ENCODE data around the gene RAPGEF4.

RAPGEF4 gene

DNA sequence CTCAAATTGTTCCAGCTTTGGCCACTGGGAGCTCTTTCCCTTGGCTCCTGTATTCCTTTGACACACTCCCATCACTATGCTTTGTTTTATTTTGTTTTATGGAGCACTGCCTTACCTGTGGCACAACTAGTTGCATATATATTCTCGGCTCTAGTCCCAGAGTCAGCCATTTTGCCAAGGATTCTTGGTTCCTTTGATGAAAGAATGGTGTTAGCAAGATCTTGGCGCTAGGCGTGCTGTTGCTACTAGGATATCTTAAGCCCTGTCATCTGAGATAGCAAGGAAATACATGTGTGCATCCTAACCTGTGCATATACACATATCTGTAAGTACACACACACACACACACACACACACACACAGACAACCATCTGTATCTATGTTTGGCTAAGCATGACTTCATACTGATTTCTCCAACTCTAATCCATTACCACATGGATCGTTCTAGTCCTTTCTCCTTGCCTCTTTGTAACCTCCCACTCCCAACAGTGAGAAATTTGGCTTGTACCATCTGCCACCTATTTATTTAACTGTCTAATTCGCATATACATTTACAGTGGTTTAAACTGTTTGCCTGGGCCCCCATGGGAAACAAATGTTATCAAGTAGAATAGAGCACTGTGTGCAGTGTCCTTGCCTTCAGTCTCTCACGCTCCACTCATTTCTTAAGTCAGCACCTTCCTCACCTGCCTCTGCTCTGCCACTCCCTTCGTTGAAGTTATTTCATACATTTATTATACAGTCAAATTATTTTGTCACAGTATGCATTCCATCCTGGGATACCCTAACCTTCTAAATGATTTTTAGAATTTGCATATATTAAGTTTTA lies 202.5 kb downstream of the RAPGEF4 start:
- TF ChIP-seq POLR2A (IDR thresholded peaks at IDR 0.05; ENCODE audit: low read depth, low read length) = no peak
- FAIRE-seq (no peak), DNase-seq (ENCODE audit: insufficient read length, low spot score) (no peak)

DNA sequence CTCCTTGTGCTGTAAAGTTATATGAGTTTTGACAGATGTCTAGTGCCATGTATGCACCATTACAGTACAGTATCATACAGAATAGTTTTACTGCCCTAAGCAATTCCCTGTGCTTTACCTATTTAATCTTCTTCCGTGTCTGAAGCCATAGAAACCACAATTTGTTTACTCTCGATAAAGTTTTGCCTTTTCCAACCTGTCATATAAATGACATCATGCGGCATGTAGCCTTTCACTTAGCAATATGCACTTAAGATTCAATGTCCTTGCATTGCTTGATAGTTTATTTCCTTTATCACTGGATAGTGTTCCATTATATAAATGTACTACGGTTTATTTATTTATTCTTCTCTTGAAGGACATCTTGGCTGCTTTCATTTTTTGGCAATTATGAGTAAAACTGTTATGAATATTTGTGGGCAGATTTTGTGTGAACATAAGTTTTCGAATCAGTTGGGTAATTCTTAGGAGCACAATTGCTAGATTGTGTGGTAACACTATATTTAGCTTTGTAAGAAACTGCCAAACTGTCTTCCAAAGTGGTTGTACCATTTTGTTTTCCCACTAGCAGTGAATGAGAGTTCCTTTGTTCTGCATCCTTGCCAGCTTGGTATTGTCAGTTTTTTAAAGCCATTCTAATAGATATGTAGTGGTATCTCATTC lies 203.2 kb downstream of the RAPGEF4 start:
- FAIRE-seq (no peak), DNase-seq (ENCODE audit: insufficient read length, low spot score) (no peak)
- TF ChIP-seq POLR2A (IDR thresholded peaks at IDR 0.05; ENCODE audit: low read depth, low read length) = no peak

DNA sequence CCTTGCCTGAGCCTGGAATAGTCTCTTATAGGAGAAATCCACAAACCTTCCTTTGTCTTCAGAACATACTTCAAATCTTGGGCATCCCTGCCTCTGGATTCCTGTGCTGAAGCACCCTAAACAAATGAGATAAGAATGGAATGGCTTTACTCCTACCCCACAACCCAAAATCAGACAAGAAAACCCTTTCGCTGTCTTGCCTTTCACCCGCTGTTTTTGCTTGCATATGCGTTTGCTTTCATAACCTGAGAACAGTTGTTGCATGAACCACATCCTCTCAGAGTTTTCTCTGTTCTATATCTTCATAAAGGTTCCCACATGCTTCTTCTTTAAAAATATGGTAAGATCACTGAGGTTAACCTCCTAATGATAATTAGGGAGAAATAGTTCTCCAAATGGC lies 207.9 kb downstream of the RAPGEF4 start:
- TF ChIP-seq POLR2A (IDR thresholded peaks at IDR 0.05; ENCODE audit: low read depth, low read length) = no peak
- FAIRE-seq = no peak
- DNase-seq (ENCODE audit: insufficient read length, low spot score) = no peak

DNA sequence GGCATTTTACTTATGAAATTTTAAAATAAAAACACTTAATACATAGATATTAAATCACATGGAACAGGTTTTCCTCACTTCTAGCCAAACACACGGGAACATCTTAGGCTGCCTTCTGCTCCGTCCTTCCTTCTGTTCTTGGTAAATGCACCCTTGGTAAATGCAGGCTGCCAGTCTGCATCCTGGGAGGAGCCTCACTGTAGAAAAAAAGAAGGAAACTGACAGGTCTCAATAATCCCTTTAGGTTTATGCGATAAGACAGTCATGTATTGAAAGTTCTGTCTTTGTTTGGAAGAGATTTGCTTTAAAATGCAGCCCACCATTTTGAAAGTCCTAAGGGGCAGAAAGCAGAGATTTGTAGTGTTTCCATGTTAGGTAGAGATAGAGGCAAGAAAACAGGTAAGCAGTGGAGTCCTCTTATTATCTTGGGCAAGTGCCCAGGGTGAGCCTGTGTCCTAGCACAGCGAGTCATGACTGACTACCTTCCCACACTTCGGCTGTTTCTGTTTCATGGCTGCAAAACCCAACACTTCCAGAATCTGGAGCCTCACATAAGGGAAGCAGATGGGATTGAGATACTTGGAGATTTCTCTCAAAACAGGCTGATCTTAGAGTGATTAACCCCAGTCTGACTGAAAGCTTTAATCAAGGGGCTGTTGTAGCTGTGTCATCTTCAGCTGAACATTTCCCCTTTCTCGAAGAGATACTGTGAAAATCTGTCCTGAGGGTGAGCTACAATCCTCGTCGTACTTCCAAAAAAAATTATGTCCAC lies 208.6 kb downstream of the RAPGEF4 start:
- no peak for TF ChIP-seq POLR2A (IDR thresholded peaks at IDR 0.05; ENCODE audit: low read depth, low read length)
- DNase-seq (ENCODE audit: insufficient read length, low spot score) (no peak), FAIRE-seq (peak; percentile 53)

DNA sequence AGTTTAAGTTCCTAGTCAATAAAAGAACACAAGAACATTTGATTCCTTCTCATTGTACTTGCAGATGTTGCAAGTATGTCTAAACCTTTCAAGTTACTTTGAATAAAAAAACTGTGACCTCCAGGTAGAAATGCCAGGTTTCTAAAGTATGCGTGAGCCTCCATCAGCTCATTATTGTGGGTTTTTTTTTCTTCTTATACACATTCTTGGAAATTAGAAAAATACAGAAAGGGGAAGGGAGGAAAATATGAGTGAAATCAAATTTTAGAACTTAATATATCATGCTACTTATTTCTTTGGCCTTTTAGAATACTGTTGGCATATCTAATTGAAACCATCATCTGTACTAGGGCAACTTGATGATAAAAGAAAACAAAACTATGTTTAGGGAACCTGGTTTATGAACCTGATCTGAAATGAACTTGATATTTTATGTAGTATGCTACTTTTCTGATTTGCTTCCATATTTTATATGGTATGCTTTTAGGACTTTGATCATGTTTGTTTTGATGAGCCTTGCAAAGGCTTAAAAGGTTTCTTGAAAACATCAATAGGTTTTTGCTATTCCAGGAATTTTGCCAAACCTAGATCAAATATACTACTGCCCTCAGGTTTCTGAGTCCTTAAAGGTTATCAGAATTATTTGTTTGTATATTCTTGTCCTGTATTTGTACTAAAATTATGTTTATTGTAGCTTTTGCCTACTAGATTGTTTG lies 209.3 kb downstream of the RAPGEF4 start:
- no peak for TF ChIP-seq POLR2A (IDR thresholded peaks at IDR 0.05; ENCODE audit: low read depth, low read length)
- DNase-seq (ENCODE audit: insufficient read length, low spot score) (no peak), FAIRE-seq (no peak)

DNA sequence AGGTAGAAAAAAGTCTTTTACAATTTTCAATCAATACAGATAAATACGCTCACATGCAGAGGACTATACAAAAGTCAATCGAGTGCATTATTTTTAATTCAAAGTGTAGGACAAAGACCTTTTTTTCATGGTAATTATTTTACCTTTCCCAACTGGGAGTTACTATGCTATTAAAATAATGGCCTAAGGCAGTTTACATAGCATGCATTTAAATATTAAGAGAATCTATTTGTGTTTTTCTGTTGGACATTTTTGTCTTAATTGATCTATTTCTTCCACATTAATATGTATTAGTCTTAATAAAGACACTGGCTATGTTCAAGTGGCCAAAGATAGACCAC lies 209.8 kb downstream of the RAPGEF4 start:
- FAIRE-seq (no peak), DNase-seq (ENCODE audit: insufficient read length, low spot score) (no peak)
- no peak for TF ChIP-seq POLR2A (IDR thresholded peaks at IDR 0.05; ENCODE audit: low read depth, low read length)

GRCh38 chr2:172947461-172948153 lies 212.0 kb downstream of the RAPGEF4 start:
- FAIRE-seq (peak; percentile 36), DNase-seq (ENCODE audit: insufficient read length, low spot score) (no peak)
- TF ChIP-seq POLR2A (IDR thresholded peaks at IDR 0.05; ENCODE audit: low read depth, low read length) = no peak

DNA sequence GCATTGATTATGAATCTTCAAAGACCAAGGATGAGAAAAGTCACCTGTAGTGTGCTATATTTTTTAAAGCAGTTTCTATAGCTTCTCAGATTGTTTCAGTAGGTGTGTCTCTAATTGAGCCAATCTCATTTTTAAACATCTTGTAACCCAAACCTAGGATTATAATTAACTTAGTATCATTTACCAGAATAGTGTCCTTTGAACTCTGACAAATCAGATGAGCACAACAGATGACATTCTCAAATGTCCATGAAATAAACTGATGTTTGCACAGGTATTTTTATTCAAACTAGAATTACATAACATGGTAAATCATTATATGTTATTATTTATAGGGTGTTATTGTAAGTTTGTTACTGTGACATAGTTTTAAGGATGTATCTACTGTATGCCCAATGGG lies 213.9 kb downstream of the RAPGEF4 start:
- FAIRE-seq = no peak
- no peak for DNase-seq (ENCODE audit: insufficient read length, low spot score)
- no peak for TF ChIP-seq POLR2A (IDR thresholded peaks at IDR 0.05; ENCODE audit: low read depth, low read length)

- DNase-seq (ENCODE audit: insufficient read length, low spot score) (no peak), FAIRE-seq (no peak)
- TF ChIP-seq POLR2A (IDR thresholded peaks at IDR 0.05; ENCODE audit: low read depth, low read length) = no peak
Measured at GRCh38 chr2:172950565-172950964, 214.9 kb downstream of the RAPGEF4 start.

GRCh38 chr2:172951554-172951953 lies 215.9 kb downstream of the RAPGEF4 start:
- TF ChIP-seq POLR2A (IDR thresholded peaks at IDR 0.05; ENCODE audit: low read depth, low read length) = no peak
- FAIRE-seq (no peak), DNase-seq (ENCODE audit: insufficient read length, low spot score) (no peak)

GRCh38 chr2:172953411-172953810 lies 217.8 kb downstream of the RAPGEF4 start:
- no peak for DNase-seq (ENCODE audit: insufficient read length, low spot score)
- no peak for TF ChIP-seq POLR2A (IDR thresholded peaks at IDR 0.05; ENCODE audit: low read depth, low read length)
- no peak for FAIRE-seq

GRCh38 chr2:172953970-172954852 lies 218.6 kb downstream of the RAPGEF4 start:
- FAIRE-seq (no peak), DNase-seq (ENCODE audit: insufficient read length, low spot score) (no peak)
- TF ChIP-seq POLR2A (IDR thresholded peaks at IDR 0.05; ENCODE audit: low read depth, low read length) = no peak
